GM19193 (cell line): ENCODE data around the gene GDNF.

Experiments
- POLR2A ChIP-seq: IDR thresholded peaks from 4 replicates; pipeline ENCODE4 v1.6.1; 2011; ENCODE audit not compliant: insufficient read depth, insufficient read length; ENCODE audit errors: extremely low read depth

Gene GDNF

GRCh38 chr5:37807621-37808301 is 32.1 kb downstream of the GDNF start:
- TF ChIP-seq POLR2A = no peak

GRCh38 chr5:37807015-37807414 is 32.8 kb downstream of the GDNF start:
- TF ChIP-seq POLR2A = no peak

GRCh38 chr5:37806476-37806875 is 33.4 kb downstream of the GDNF start:
- TF ChIP-seq POLR2A = no peak

GRCh38 chr5:37806016-37806415 is 33.8 kb downstream of the GDNF start:
- no peak for TF ChIP-seq POLR2A

GRCh38 chr5:37804401-37804800 is 35.4 kb downstream of the GDNF start:
- no peak for TF ChIP-seq POLR2A

- TF ChIP-seq POLR2A = no peak
These were observed 36.4 kb downstream of the GDNF start for GRCh38 chr5:37803487-37803886.

- TF ChIP-seq POLR2A = no peak
These were observed 38.3 kb downstream of the GDNF start for GRCh38 chr5:37801521-37801920.

GRCh38 chr5:37799865-37800421 is 39.9 kb downstream of the GDNF start:
- TF ChIP-seq POLR2A = no peak

GRCh38 chr5:37792975-37793631 is 46.7 kb downstream of the GDNF start:
- no peak for TF ChIP-seq POLR2A

GRCh38 chr5:37791321-37791720 is 48.5 kb downstream of the GDNF start:
- no peak for TF ChIP-seq POLR2A

GRCh38 chr5:37789991-37790390 is 49.9 kb downstream of the GDNF start:
- no peak for TF ChIP-seq POLR2A

- no peak for TF ChIP-seq POLR2A
These were observed 52.1 kb downstream of the GDNF start for GRCh38 chr5:37787742-37788141.

- TF ChIP-seq POLR2A = no peak
These were observed 52.9 kb downstream of the GDNF start for GRCh38 chr5:37786862-37787519.

- TF ChIP-seq POLR2A = no peak
These were observed 53.4 kb downstream of the GDNF start for GRCh38 chr5:37786416-37786815.

GRCh38 chr5:37777432-37778130 is 62.3 kb downstream of the GDNF start:
- TF ChIP-seq POLR2A = no peak
